ENCODE measurements around the gene GRWD1. TPM values are rescaled to one million over a fixed set of nuclear protein-coding genes. Genes with fewer than 3 reads are reported as not detected.

The GRWD1 gene
- total RNA-seq, 1 donor from 2014 or later: 10.6 TPM

GRCh38 chr19:48445256-48445605, 552 bp upstream of the GRWD1 start:
- Histone ChIP-seq H3K27ac (no peak overlapping the region), H3K9ac (no peak overlapping the region), H2AFZ (replicated peaks) (peak overlapping the region; percentile 94), H3K4me2 (peak overlapping the region; percentile 98), H3K9me3 (ENCODE audit: low read depth) (no peaks in the 10 kb centered on the region), H3K27me3 (peaks cover 37% of the 10 kb centered on the region), H4K20me1 (ENCODE audit: low read depth) (no peaks in the 10 kb centered on the region), H3K36me3 (peaks cover 5% of the 10 kb centered on the region), H3K4me1 (peaks cover 11% of the 10 kb centered on the region), H3K79me2 (ENCODE audit: low read depth) (peaks cover 18% of the 10 kb centered on the region), H3F3A (ENCODE audit: low read depth) (peaks cover 22% of the 10 kb centered on the region), H3K4me3 (peak overlapping the region; percentile 89)
- H3K27ac Mint-ChIP-seq: peak overlapping the region; percentile 98
- DNase-seq (ENCODE audit: low spot score): peak; percentile 83
- TF ChIP-seq EZH2phosphoT487 (IDR thresholded peaks at IDR 0.05): no peak
- TF ChIP-seq, protein P1, sequence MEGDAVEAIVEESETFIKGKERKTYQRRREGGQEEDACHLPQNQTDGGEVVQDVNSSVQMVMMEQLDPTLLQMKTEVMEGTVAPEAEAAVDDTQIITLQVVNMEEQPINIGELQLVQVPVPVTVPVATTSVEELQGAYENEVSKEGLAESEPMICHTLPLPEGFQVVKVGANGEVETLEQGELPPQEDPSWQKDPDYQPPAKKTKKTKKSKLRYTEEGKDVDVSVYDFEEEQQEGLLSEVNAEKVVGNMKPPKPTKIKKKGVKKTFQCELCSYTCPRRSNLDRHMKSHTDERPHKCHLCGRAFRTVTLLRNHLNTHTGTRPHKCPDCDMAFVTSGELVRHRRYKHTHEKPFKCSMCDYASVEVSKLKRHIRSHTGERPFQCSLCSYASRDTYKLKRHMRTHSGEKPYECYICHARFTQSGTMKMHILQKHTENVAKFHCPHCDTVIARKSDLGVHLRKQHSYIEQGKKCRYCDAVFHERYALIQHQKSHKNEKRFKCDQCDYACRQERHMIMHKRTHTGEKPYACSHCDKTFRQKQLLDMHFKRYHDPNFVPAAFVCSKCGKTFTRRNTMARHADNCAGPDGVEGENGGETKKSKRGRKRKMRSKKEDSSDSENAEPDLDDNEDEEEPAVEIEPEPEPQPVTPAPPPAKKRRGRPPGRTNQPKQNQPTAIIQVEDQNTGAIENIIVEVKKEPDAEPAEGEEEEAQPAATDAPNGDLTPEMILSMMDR (IDR thresholded peaks at IDR 0.05): peak; percentile 59
- peaks cover 15% of the 10 kb centered on the region for H3K4me1 Mint-ChIP-seq
- peaks cover 14% of the 10 kb centered on the region for H3K36me3 Mint-ChIP-seq
- peak overlapping the region; percentile 90 for H3K4me3 Mint-ChIP-seq
- peaks cover 2% of the 10 kb centered on the region for H3K27me3 Mint-ChIP-seq (ENCODE audit: insufficient read depth, low read depth)
- H3K9me3 Mint-ChIP-seq: peaks cover 6% of the 10 kb centered on the region

DNA sequence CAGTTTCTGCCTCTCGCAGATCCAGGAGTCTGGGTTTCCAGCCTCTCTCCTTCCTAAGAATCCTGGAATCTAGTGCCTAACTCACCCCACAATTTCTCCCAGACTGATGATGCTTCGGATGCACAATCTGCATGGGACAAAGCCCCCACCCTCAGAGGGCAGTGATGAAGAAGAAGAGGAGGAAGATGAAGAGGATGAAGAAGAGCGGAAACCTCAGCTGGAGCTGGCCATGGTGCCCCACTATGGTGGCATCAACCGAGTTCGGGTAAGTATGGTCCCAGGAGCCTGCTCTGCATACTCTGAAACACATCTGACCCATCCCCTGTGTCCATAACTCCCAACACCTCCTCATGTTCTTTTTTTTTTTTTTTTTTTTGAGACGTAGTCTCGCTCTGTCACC, 796 bp downstream of the GRWD1 start:
- Histone ChIP-seq H3K4me1 (peaks cover 11% of the 10 kb centered on the region), H2AFZ (replicated peaks) (no peak overlapping the region), H3K4me2 (peak overlapping the region; percentile 98), H3F3A (ENCODE audit: low read depth) (peaks cover 22% of the 10 kb centered on the region), H4K20me1 (ENCODE audit: low read depth) (no peaks in the 10 kb centered on the region), H3K27me3 (peaks cover 33% of the 10 kb centered on the region), H3K9ac (peak overlapping the region; percentile 77), H3K79me2 (ENCODE audit: low read depth) (peaks cover 18% of the 10 kb centered on the region), H3K27ac (no peak overlapping the region), H3K36me3 (peaks cover 5% of the 10 kb centered on the region), H3K9me3 (ENCODE audit: low read depth) (no peaks in the 10 kb centered on the region), H3K4me3 (peak overlapping the region; percentile 89)
- DNase-seq (ENCODE audit: low spot score): no peak
- Mint-ChIP-seq H3K27me3 (ENCODE audit: insufficient read depth, low read depth) (peaks cover 2% of the 10 kb centered on the region), H3K9me3 (peaks cover 6% of the 10 kb centered on the region), H3K4me1 (peaks cover 15% of the 10 kb centered on the region), H3K27ac (no peak overlapping the region), H3K4me3 (peak overlapping the region; percentile 90), H3K36me3 (peaks cover 18% of the 10 kb centered on the region)
- TF ChIP-seq EZH2 (IDR thresholded peaks at IDR 0.05): no peak
- TF ChIP-seq EZH2phosphoT487 (IDR thresholded peaks at IDR 0.05): no peak
- TF ChIP-seq, protein P1 (IDR thresholded peaks at IDR 0.05): no peak

DNA sequence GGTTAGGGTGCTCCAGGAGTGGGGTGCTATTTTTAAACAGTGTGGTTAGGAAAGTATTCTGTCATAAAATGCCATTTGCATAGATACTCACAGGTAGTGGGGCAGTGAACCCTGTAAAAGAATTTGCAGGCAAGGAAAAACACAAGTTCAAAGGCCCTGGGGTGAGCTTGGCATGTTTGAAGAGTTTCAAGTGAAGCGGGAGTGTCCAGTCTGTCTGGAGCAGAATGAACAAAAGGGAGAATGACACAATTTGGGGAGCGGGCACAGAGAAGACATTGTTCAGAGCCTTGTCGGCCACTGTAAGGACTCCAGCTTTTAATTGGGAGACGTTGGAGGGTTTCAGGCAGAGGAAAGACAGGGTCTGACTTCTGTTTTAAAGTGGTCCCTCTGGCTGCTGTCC, 2.8 kb downstream of the GRWD1 start:
- Histone ChIP-seq H3K27ac (no peak overlapping the region), H3K9me3 (ENCODE audit: low read depth) (no peaks in the 10 kb centered on the region), H4K20me1 (ENCODE audit: low read depth) (no peaks in the 10 kb centered on the region), H3K4me2 (no peak overlapping the region), H3K4me1 (peaks cover 11% of the 10 kb centered on the region), H2AFZ (replicated peaks) (no peak overlapping the region), H3K4me3 (no peak overlapping the region), H3K79me2 (ENCODE audit: low read depth) (peaks cover 18% of the 10 kb centered on the region), H3K27me3 (peaks cover 18% of the 10 kb centered on the region), H3K9ac (no peak overlapping the region), H3K36me3 (peaks cover 5% of the 10 kb centered on the region), H3F3A (ENCODE audit: low read depth) (peaks cover 22% of the 10 kb centered on the region)
- Mint-ChIP-seq H3K4me1 (peaks cover 15% of the 10 kb centered on the region), H3K27me3 (ENCODE audit: insufficient read depth, low read depth) (peaks cover 2% of the 10 kb centered on the region), H3K4me3 (peak overlapping the region; percentile 46), H3K36me3 (peaks cover 22% of the 10 kb centered on the region), H3K27ac (no peak overlapping the region), H3K9me3 (peaks cover 2% of the 10 kb centered on the region)
- no peak for DNase-seq (ENCODE audit: low spot score)
- TF ChIP-seq, protein P1 (IDR thresholded peaks at IDR 0.05): no peak
- TF ChIP-seq EZH2phosphoT487 (IDR thresholded peaks at IDR 0.05) (no peak), EZH2 (IDR thresholded peaks at IDR 0.05) (no peak)
